Large intestine (tissue), 3 donors: Measurements from ENCODE around the gene TTLL4. TPM values are rescaled to one million over a fixed set of nuclear protein-coding genes. Genes with fewer than 3 reads are reported as not detected.
"Not testable (repeated sequence)": the region's sequence is repeated elsewhere in the genome, so short reads cannot be mapped to it uniquely, and the experiment has no call there.

Source experiments
- DNase-seq, 2 donors: peaks; one replicate each; pipeline versions ENCODE4 v3.0.0 to v3.0.0-alpha.2; 2013
- H3K27ac ChIP-seq: one replicate; pipeline ENCODE4 v1.5.1; 2013; ENCODE audit warnings: low read length
- H3K27me3 ChIP-seq: 2 replicates; pipeline ENCODE4 v1.6.1; 2013; ENCODE audit warnings: low read length; ENCODE audit not compliant: control insufficient read depth, insufficient read depth
- H3K36me3 ChIP-seq: 2 replicates; pipeline ENCODE4 v1.6.1; 2013; ENCODE audit warnings: low read length; ENCODE audit not compliant: control insufficient read depth, insufficient read depth
- H3K4me1 ChIP-seq: one replicate; pipeline ENCODE4 v1.6.1; 2013; ENCODE audit warnings: low read length; ENCODE audit not compliant: control insufficient read depth, insufficient read depth
- H3K4me3 ChIP-seq: one replicate; pipeline ENCODE4 v1.5.1; 2013; ENCODE audit warnings: low read length
- H3K9me3 ChIP-seq: one replicate; pipeline ENCODE4 v1.6.1; 2013; ENCODE audit warnings: mild to moderate bottlenecking, low read depth, low read length, moderate library complexity; ENCODE audit not compliant: control insufficient read depth
- WGBS: methylation state at CpG from one replicate; pipeline ENCODE4 v1.1.5; 2013; ENCODE audit warnings: low lambda C conversion rate; ENCODE audit not compliant: insufficient coverage; 5-methylcytosine and 5-hydroxymethylcytosine counted together
- polyA plus RNA-seq: library from polyadenylated mRNA; unstranded; fragments of 120-200 nt; gene quantifications from one replicate; pipeline ENCODE4 v1.2.1, GENCODE V29; 2013

Gene TTLL4
- polyA plus RNA-seq, 1 donor = 31.7 TPM

- WGBS = no CpG with 5 or more reads among the region's 5 CpGs
- DNase-seq = peak; percentile 63 to 68
- H3K36me3 ChIP-seq = peaks cover 33% of the 10 kb centered on the region
- not testable (repeated sequence) for H3K27ac ChIP-seq, H3K27me3 ChIP-seq, H3K9me3 ChIP-seq, H3K4me3 ChIP-seq, H3K4me1 ChIP-seq
Observed at GRCh38 chr2:218687400-218688060, 23.1 kb upstream of the TTLL4 start.

- Histone ChIP-seq H3K27me3 (no peaks in the 10 kb centered on the region), H3K4me1 (no peaks in the 10 kb centered on the region), H3K27ac (no peak overlapping the region), H3K4me3 (no peak overlapping the region), H3K36me3 (peaks cover 52% of the 10 kb centered on the region), H3K9me3 (no peaks in the 10 kb centered on the region)
- no peak for DNase-seq
Observed at GRCh38 chr2:218691234-218691633, 19.4 kb upstream of the TTLL4 start.

DNA sequence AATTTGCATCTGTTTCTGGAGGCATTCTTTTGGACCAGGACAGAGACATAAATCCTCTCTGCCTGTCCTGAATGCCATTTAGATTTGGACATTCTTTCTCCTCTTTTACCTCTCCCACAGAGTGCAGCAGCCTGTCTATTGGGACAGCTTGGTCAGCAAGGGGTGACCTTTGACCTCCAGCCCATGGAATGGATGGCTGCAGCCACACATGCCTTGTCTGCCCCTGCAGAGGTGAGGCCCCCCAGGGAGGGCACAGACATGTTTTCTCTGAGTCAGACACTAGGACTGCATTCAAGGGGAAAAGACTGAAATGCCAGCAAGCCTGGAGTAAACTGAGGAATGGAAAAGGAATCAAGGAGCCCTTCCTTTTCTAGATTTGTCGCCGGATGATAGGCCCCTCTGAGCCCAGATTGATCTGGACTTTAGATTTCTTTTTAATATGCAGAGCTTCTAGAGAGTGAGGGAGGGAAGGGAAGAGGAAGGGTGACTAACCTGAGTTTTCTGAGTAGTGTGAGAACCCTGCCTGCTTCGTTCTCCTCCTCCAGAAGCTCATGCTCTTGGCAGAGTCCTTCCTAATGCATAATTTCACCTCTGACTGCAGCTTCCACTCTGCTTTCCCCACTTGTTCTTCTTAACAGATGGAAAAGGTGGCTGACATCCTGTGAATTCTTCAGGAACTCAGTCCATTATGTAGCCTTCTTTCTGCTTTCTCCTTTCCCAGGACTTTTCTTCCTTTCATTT is 16.1 kb upstream of the TTLL4 start:
- no peaks in the 10 kb centered on the region for H3K4me1 ChIP-seq
- no peak overlapping the region for H3K27ac ChIP-seq
- no peak for DNase-seq
- H3K9me3 ChIP-seq = no peaks in the 10 kb centered on the region
- H3K4me3 ChIP-seq = no peak overlapping the region
- WGBS = no CpG with 5 or more reads among the region's 3 CpGs
- no peaks in the 10 kb centered on the region for H3K27me3 ChIP-seq
- H3K36me3 ChIP-seq = peaks cover 71% of the 10 kb centered on the region

- Histone ChIP-seq H3K9me3 (no peaks in the 10 kb centered on the region), H3K4me3 (no peak overlapping the region), H3K27me3 (no peaks in the 10 kb centered on the region), H3K36me3 (peaks cover 47% of the 10 kb centered on the region), H3K27ac (no peak overlapping the region), H3K4me1 (no peaks in the 10 kb centered on the region)
- DNase-seq = no peak
- no CpG with 5 or more reads among the region's 8 CpGs for WGBS
Observed at GRCh38 chr2:218698885-218699284, 11.8 kb upstream of the TTLL4 start.

DNA sequence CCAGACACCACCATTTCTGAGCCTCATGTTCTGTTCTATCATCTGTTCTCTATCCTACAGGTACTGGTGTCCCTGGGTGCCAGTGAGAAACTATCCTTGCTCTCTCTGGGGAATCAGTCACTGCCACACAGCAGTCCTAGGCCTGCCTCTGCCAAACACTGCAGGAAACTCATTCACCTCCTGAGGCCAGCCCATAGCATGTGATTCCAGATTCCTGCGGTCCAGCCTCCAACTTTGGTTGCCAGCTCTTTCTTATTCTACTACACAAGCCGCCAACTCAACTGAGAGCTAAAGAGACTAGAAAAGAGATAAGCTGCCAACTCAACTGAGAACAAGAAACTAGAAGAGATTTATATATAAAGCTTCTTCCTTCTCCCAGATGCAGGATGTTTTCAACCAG is 8.8 kb upstream of the TTLL4 start:
- H3K4me3 ChIP-seq = no peak overlapping the region
- WGBS = 80% methylated on average over 1 of the region's 2 CpGs
- no peak overlapping the region for H3K27ac ChIP-seq
- H3K9me3 ChIP-seq = no peaks in the 10 kb centered on the region
- DNase-seq = no peak
- H3K27me3 ChIP-seq = no peaks in the 10 kb centered on the region
- H3K36me3 ChIP-seq = peaks cover 30% of the 10 kb centered on the region
- no peaks in the 10 kb centered on the region for H3K4me1 ChIP-seq

GRCh38 chr2:218703341-218703740 is 7.3 kb upstream of the TTLL4 start:
- peaks cover 17% of the 10 kb centered on the region for H3K36me3 ChIP-seq
- no peaks in the 10 kb centered on the region for H3K27me3 ChIP-seq
- no peak overlapping the region for H3K27ac ChIP-seq
- no peak for DNase-seq
- 100% methylated on average over 4 of the region's 4 CpGs for WGBS
- H3K4me3 ChIP-seq = no peak overlapping the region
- no peaks in the 10 kb centered on the region for H3K4me1 ChIP-seq
- H3K9me3 ChIP-seq = no peaks in the 10 kb centered on the region

DNA sequence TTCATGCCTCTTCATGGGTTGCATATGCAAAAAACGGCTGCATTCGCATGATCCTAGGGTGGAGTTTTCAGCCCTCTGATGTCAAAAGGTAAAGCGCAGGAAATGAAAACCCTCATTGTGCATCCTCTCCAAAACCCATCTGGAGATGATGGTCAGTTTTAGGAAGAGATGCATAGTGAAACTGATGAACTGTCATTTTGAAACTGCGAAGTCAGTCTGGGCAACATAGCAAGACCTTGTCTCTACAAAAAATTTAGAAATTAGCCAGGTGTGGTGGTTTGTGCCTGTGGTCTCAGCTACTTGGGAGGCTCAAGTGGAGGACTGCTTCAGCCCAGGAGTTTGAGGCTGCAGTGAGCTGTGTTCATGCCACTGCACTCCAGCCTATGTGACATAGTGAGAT is 2.5 kb upstream of the TTLL4 start:
- H3K4me3 ChIP-seq = no peak overlapping the region
- no CpG with 5 or more reads among the region's 4 CpGs for WGBS
- H3K27ac ChIP-seq = no peak overlapping the region
- H3K36me3 ChIP-seq = no peaks in the 10 kb centered on the region
- H3K9me3 ChIP-seq = no peaks in the 10 kb centered on the region
- peaks cover 10% of the 10 kb centered on the region for H3K4me1 ChIP-seq
- no peak for DNase-seq
- H3K27me3 ChIP-seq = no peaks in the 10 kb centered on the region

DNA sequence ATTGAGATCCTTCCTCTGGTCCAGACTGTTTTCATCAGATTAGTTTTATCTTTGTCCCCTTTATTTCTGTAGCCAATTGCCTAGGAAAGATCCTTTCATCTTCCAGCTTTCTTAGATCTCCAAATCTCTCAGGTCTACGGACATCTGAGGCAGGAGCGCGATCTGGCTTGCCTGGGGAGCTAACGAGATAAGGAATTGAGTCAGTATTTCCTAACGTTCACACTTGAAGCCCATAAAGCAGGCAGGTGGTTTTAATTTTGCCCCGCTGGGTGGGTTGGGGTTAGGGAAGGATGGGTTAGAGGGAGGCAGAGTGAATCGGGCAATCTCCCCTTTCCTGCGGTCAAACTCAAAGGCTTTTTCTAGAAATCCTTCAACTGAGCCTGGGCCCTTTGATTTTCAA is 727 bp upstream of the TTLL4 start:
- H3K4me1 ChIP-seq = peaks cover 10% of the 10 kb centered on the region
- WGBS = no CpG with 5 or more reads among the region's 8 CpGs
- H3K36me3 ChIP-seq = no peaks in the 10 kb centered on the region
- no peak overlapping the region for H3K27ac ChIP-seq
- no peaks in the 10 kb centered on the region for H3K9me3 ChIP-seq
- no peaks in the 10 kb centered on the region for H3K27me3 ChIP-seq
- no peak for DNase-seq
- peak overlapping the region; percentile 89 for H3K4me3 ChIP-seq

GRCh38 chr2:218710334-218710686 is 325 bp upstream of the TTLL4 start:
- no peak for DNase-seq
- no peaks in the 10 kb centered on the region for H3K27me3 ChIP-seq
- no peak overlapping the region for H3K27ac ChIP-seq
- H3K4me1 ChIP-seq = peaks cover 10% of the 10 kb centered on the region
- no peaks in the 10 kb centered on the region for H3K36me3 ChIP-seq
- WGBS = no CpG with 5 or more reads among the region's 14 CpGs
- H3K9me3 ChIP-seq = no peaks in the 10 kb centered on the region
- peak overlapping the region; percentile 89 for H3K4me3 ChIP-seq

- Histone ChIP-seq H3K27ac (peak overlapping the region; percentile 94), H3K4me1 (peaks cover 10% of the 10 kb centered on the region), H3K4me3 (peak overlapping the region; percentile 89), H3K9me3 (no peaks in the 10 kb centered on the region), H3K27me3 (no peaks in the 10 kb centered on the region), H3K36me3 (peaks cover 3% of the 10 kb centered on the region)
- DNase-seq = no peak
- 11% methylated on average over 3 of the region's 5 CpGs for WGBS
Observed at GRCh38 chr2:218711550-218711929, 905 bp downstream of the TTLL4 start.

GRCh38 chr2:218713922-218714321 is 3.3 kb downstream of the TTLL4 start:
- Histone ChIP-seq H3K4me1 (peaks cover 21% of the 10 kb centered on the region), H3K36me3 (peaks cover 3% of the 10 kb centered on the region), H3K27me3 (no peaks in the 10 kb centered on the region), H3K27ac (no peak overlapping the region), H3K9me3 (no peaks in the 10 kb centered on the region), H3K4me3 (no peak overlapping the region)
- no CpG with 5 or more reads among the region's 2 CpGs for WGBS
- DNase-seq = no peak
